Fibroblast of lung (primary cell): ENCODE data around the gene HSPH1.

Experiments used
- EZH2 ChIP-seq: IDR thresholded peaks from 2 replicates; pipeline ENCODE4 v1.5.1; 2012; ENCODE audit warnings: low read length, control low read depth, mild to moderate bottlenecking; ENCODE audit errors: missing control alignments
- TF ChIP-seq, protein P1 (sequence below), 2 donors: IDR thresholded peaks in 1 of 2; conservative IDR thresholded peaks in 1 of 2; 1 replicate in 1 of 2; 2 replicates in 1 of 2; pipeline ENCODE4 v1.5.1; 2011 to 2012; ENCODE audit warnings: low read length in 2 of 2, control low read depth in 1 of 2, inconsistent platforms in 1 of 2, low read depth in 1 of 2, mild to moderate bottlenecking in 1 of 2

DNA sequence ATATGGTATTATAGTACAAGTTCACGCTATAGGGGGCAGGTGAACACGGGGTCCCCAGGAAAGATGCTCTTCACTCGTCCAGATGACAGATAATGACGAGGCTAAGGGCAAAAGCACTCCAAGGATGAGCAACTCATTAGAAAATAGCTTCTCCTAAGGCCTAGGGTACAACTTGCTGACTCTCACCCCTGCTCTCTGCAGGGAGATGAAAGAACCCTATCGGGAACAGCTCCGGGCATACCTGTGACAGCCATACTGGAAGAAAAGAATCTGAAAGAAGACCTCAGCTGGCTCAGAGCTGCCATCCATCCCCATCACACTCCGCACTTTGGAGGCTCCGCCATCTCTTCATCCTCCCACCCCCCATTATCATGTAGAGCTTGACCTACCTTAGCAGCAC, 17.5 kb upstream of the HSPH1 start:
- TF ChIP-seq EZH2, result no peak
- TF ChIP-seq, protein P1, sequence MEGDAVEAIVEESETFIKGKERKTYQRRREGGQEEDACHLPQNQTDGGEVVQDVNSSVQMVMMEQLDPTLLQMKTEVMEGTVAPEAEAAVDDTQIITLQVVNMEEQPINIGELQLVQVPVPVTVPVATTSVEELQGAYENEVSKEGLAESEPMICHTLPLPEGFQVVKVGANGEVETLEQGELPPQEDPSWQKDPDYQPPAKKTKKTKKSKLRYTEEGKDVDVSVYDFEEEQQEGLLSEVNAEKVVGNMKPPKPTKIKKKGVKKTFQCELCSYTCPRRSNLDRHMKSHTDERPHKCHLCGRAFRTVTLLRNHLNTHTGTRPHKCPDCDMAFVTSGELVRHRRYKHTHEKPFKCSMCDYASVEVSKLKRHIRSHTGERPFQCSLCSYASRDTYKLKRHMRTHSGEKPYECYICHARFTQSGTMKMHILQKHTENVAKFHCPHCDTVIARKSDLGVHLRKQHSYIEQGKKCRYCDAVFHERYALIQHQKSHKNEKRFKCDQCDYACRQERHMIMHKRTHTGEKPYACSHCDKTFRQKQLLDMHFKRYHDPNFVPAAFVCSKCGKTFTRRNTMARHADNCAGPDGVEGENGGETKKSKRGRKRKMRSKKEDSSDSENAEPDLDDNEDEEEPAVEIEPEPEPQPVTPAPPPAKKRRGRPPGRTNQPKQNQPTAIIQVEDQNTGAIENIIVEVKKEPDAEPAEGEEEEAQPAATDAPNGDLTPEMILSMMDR (conservative IDR thresholded peaks at IDR 0.05 in 1 of 2, IDR thresholded peaks at IDR 0.05 in 1 of 2; ENCODE audit: low read depth in 1 of 2, low read length in 2 of 2), result no peak
